GM19324 (cell line): Measurements from ENCODE around the gene P4HA2.

Source experiments
- ATAC-seq: cut with Tn5 transposase; IDR thresholded peaks from one replicate; pipeline ENCODE4 v1.9.1; 2021; ENCODE audit warnings: mild to moderate bottlenecking, moderate library complexity; ENCODE audit not compliant: unreplicated experiment, low FRiP score

P4HA2 gene

GRCh38 chr5:132253008-132253441 lies 25.4 kb upstream of the P4HA2 start:
- ATAC-seq: no peak

- ATAC-seq: no peak
These were observed 23.6 kb upstream of the P4HA2 start for GRCh38 chr5:132251220-132251725.

GRCh38 chr5:132250547-132250946 lies 22.9 kb upstream of the P4HA2 start:
- no peak for ATAC-seq

GRCh38 chr5:132246806-132247205 lies 19.2 kb upstream of the P4HA2 start:
- ATAC-seq: no peak

- no peak for ATAC-seq
These were observed 17.9 kb upstream of the P4HA2 start for GRCh38 chr5:132245593-132245992.

GRCh38 chr5:132243366-132243977 lies 15.8 kb upstream of the P4HA2 start:
- no peak for ATAC-seq

GRCh38 chr5:132239776-132240175 lies 12.1 kb upstream of the P4HA2 start:
- ATAC-seq: no peak

GRCh38 chr5:132238901-132239500 lies 11.3 kb upstream of the P4HA2 start:
- ATAC-seq: no peak

- ATAC-seq: peak; percentile 55
These were observed 10.6 kb upstream of the P4HA2 start for GRCh38 chr5:132238169-132238744.

- ATAC-seq: no peak
These were observed 10.0 kb upstream of the P4HA2 start for GRCh38 chr5:132237670-132238069.

- ATAC-seq: no peak
These were observed 9.5 kb upstream of the P4HA2 start for GRCh38 chr5:132237141-132237540.

GRCh38 chr5:132235340-132235739 lies 7.7 kb upstream of the P4HA2 start:
- ATAC-seq: no peak

- no peak for ATAC-seq
These were observed 7.0 kb upstream of the P4HA2 start for GRCh38 chr5:132234684-132235062.

GRCh38 chr5:132233811-132234683 lies 6.4 kb upstream of the P4HA2 start:
- ATAC-seq: no peak

GRCh38 chr5:132233081-132233480 lies 5.4 kb upstream of the P4HA2 start:
- ATAC-seq: no peak

- no peak for ATAC-seq
These were observed 4.8 kb upstream of the P4HA2 start for GRCh38 chr5:132232465-132232864.

GRCh38 chr5:132230871-132231270 lies 3.2 kb upstream of the P4HA2 start:
- no peak for ATAC-seq

- ATAC-seq: no peak
These were observed 1.6 kb upstream of the P4HA2 start for GRCh38 chr5:132229236-132229635.

- no peak for ATAC-seq
These were observed 785 bp upstream of the P4HA2 start for GRCh38 chr5:132228241-132229035.

- no peak for ATAC-seq
These were observed 493 bp downstream of the P4HA2 start for GRCh38 chr5:132227235-132227484.
